Measurements from ENCODE around the gene HTRA3.
A peak's percentile ranks its signal among the peaks of the same experiment; 100 is the strongest.

DNA sequence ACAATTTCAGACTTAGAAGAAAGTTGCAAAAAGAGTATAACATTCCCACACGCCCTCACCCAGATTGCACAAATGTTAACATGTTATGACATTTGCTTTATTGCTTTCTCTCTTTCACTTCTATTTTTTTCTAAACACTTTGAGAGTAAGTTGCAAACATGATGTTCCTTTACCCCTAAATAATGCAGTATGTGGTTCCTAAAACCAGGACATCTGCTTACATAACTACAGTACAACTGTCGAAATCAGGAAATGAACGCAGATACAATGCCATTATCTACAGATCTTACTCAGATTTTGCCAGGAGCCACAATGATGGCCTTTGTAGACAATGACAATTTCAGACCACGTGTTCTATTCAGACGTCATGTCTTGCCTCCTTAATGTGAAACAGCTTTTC is 48.1 kb upstream of the HTRA3 start:
- TF ChIP-seq, protein P1, sequence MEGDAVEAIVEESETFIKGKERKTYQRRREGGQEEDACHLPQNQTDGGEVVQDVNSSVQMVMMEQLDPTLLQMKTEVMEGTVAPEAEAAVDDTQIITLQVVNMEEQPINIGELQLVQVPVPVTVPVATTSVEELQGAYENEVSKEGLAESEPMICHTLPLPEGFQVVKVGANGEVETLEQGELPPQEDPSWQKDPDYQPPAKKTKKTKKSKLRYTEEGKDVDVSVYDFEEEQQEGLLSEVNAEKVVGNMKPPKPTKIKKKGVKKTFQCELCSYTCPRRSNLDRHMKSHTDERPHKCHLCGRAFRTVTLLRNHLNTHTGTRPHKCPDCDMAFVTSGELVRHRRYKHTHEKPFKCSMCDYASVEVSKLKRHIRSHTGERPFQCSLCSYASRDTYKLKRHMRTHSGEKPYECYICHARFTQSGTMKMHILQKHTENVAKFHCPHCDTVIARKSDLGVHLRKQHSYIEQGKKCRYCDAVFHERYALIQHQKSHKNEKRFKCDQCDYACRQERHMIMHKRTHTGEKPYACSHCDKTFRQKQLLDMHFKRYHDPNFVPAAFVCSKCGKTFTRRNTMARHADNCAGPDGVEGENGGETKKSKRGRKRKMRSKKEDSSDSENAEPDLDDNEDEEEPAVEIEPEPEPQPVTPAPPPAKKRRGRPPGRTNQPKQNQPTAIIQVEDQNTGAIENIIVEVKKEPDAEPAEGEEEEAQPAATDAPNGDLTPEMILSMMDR (IDR thresholded peaks at IDR 0.05 in 8 of 11, conservative IDR thresholded peaks at IDR 0.05 in 3 of 11) = no peak
- TF ChIP-seq POLR2A (IDR thresholded peaks at IDR 0.05) (no peak), POLR2AphosphoS5 (IDR thresholded peaks at IDR 0.05) (peak in 1 of 3 donors; percentile 49)
